WTC11 (cell line): ENCODE data around the gene MOSPD2. TPM values are rescaled to one million over a fixed set of nuclear protein-coding genes. Genes with fewer than 3 reads are reported as not detected.

Source experiments
- ATAC-seq: fragments of 200-7000 bp; cut with Tn5 transposase; 2 replicates; pipeline ENCODE4 v1.10.0; 2021; ENCODE audit warnings: mild to moderate bottlenecking, moderate library complexity
- CTCF ChIA-PET: fragments of 300-600 bp; sonication (Branson Sonifier 250); formaldehyde crosslinking; loops from one replicate; lab custom pipeline; 2021; ENCODE audit warnings: antibody characterized with exemption; lab: Charles Lee
- POLR2A ChIA-PET: fragments of 350-600 bp; sonication (Branson Sonifier 250); formaldehyde crosslinking; loops from one replicate; lab custom pipeline; 2021; ENCODE audit warnings: antibody characterized with exemption; lab: Charles Lee
- DNase-seq: peaks from one replicate; pipeline ENCODE4 v3.0.0; 2021; ENCODE audit warnings: low spot score
- H3K27ac Mint-ChIP-seq: 2 replicates; pipeline ENCODE4 v1.8.0; 2021; ENCODE audit warnings: mixed read lengths
- H3K27me3 Mint-ChIP-seq: 2 replicates; pipeline ENCODE4 v1.8.0; 2021; ENCODE audit warnings: low read depth, mild to moderate bottlenecking, moderate library complexity, mixed read lengths
- H3K36me3 Mint-ChIP-seq: 2 replicates; pipeline ENCODE4 v1.8.0; 2021; ENCODE audit warnings: mixed read lengths
- H3K4me1 Mint-ChIP-seq: 2 replicates; pipeline ENCODE4 v1.8.0; 2022; ENCODE audit warnings: mixed read lengths
- H3K4me3 Mint-ChIP-seq: 2 replicates; pipeline ENCODE4 v1.8.0; 2021; ENCODE audit warnings: mild to moderate bottlenecking, moderate library complexity, mixed read lengths
- H3K9me3 Mint-ChIP-seq: 2 replicates; pipeline ENCODE4 v1.8.0; 2021; ENCODE audit warnings: mixed read lengths
- E2F1 ChIP-seq: sonication (generic); formaldehyde crosslinking; IDR thresholded peaks from 2 replicates; pipeline ENCODE4 v1.8.0; 2022; ENCODE audit warnings: mild to moderate bottlenecking, missing genetic modification reagents
- E2F4 ChIP-seq: sonication (generic); formaldehyde crosslinking; IDR thresholded peaks from 2 replicates; pipeline ENCODE4 v1.8.1; 2022; ENCODE audit warnings: low read depth, mild to moderate bottlenecking, moderate library complexity, missing genetic modification reagents, borderline replicate concordance
- ETV6 ChIP-seq: sonication (generic); formaldehyde crosslinking; IDR thresholded peaks from 2 replicates; pipeline ENCODE4 v1.8.1; 2022; ENCODE audit warnings: mild to moderate bottlenecking, missing genetic modification reagents
- FOXK1 ChIP-seq: sonication (generic); formaldehyde crosslinking; IDR thresholded peaks from 2 replicates; pipeline ENCODE4 v1.8.0; 2022; ENCODE audit warnings: mild to moderate bottlenecking, moderate library complexity, missing genetic modification reagents
- GABPB1 ChIP-seq: sonication (generic); formaldehyde crosslinking; IDR thresholded peaks from 2 replicates; pipeline ENCODE4 v1.8.1; 2023; ENCODE audit warnings: mild to moderate bottlenecking, missing genetic modification reagents
- GTF2I ChIP-seq: fragments of 250-450 bp; sonication (Bioruptor Pico); conservative IDR thresholded peaks from 2 replicates; pipeline ENCODE4 v1.4.0; 2021; ENCODE audit warnings: mild to moderate bottlenecking
- MAX ChIP-seq: sonication (generic); formaldehyde crosslinking; IDR thresholded peaks from 2 replicates; pipeline ENCODE4 v1.8.0; 2022; ENCODE audit warnings: mild to moderate bottlenecking, missing genetic modification reagents
- MLX ChIP-seq: sonication (generic); formaldehyde crosslinking; IDR thresholded peaks from 2 replicates; pipeline ENCODE4 v1.8.1; 2023; ENCODE audit warnings: mild to moderate bottlenecking, missing genetic modification reagents, moderate library complexity
- NR1H2 ChIP-seq: sonication (generic); formaldehyde crosslinking; IDR thresholded peaks from 2 replicates; pipeline ENCODE4 v1.9.0; 2021; ENCODE audit warnings: mild to moderate bottlenecking, moderate library complexity, missing genetic modification reagents
- NR2C2 ChIP-seq: sonication (generic); formaldehyde crosslinking; IDR thresholded peaks from 2 replicates; pipeline ENCODE4 v1.8.0; 2022; ENCODE audit warnings: mild to moderate bottlenecking, missing genetic modification reagents
- OVOL2 ChIP-seq: fragments of 250-450 bp; sonication (Bioruptor Pico); IDR thresholded peaks from 2 replicates; pipeline ENCODE4 v1.9.0; 2021; ENCODE audit warnings: mild to moderate bottlenecking, borderline replicate concordance
- RELA ChIP-seq: sonication (generic); formaldehyde crosslinking; IDR thresholded peaks from 2 replicates; pipeline ENCODE4 v1.8.1; 2022; ENCODE audit warnings: missing genetic modification reagents, mild to moderate bottlenecking, borderline replicate concordance
- SOX15 ChIP-seq: fragments of 250-450 bp; sonication (Bioruptor Pico); IDR thresholded peaks from 2 replicates; pipeline ENCODE4 v1.9.0; 2021; ENCODE audit warnings: mild to moderate bottlenecking
- SP1 ChIP-seq: sonication (generic); formaldehyde crosslinking; conservative IDR thresholded peaks from 2 replicates; pipeline ENCODE4 v1.8.1; 2022; ENCODE audit warnings: missing genetic modification reagents
- TCF7 ChIP-seq: sonication (generic); formaldehyde crosslinking; IDR thresholded peaks from 2 replicates; pipeline ENCODE4 v1.8.0; 2022; ENCODE audit warnings: mild to moderate bottlenecking, low read depth, missing genetic modification reagents, moderate library complexity
- TP53 ChIP-seq: sonication (generic); formaldehyde crosslinking; IDR thresholded peaks from 2 replicates; pipeline ENCODE4 v1.8.1; 2023; ENCODE audit warnings: mild to moderate bottlenecking, missing genetic modification reagents
- ZNF232 ChIP-seq: sonication (generic); formaldehyde crosslinking; IDR thresholded peaks from 2 replicates; pipeline ENCODE4 v1.8.0; 2022; ENCODE audit warnings: mild to moderate bottlenecking, missing genetic modification reagents
- ZNF281 ChIP-seq: sonication (generic); formaldehyde crosslinking; IDR thresholded peaks from 2 replicates; pipeline ENCODE4 v1.8.0; 2023; ENCODE audit warnings: mild to moderate bottlenecking, missing genetic modification reagents
- ZNF532 ChIP-seq: fragments of 250-450 bp; sonication (Bioruptor Pico); IDR thresholded peaks from 2 replicates; pipeline ENCODE4 v1.9.0; 2021; ENCODE audit warnings: mild to moderate bottlenecking, borderline replicate concordance
- ZSCAN18 ChIP-seq: fragments of 250-450 bp; sonication (Bioruptor Pico); IDR thresholded peaks from 2 replicates; pipeline ENCODE4 v2.1.2; 2022; ENCODE audit warnings: mild to moderate bottlenecking, moderate library complexity
- total RNA-seq: library from RNA; stranded (reverse); gene quantifications from 3 replicates; pipeline ENCODE4 v1.2.3, GENCODE V29; 2021

Gene MOSPD2
- total RNA-seq, 1 experiment from 2014 or later = 13.2 TPM

- Mint-ChIP-seq H3K36me3 (no peaks in the 10 kb centered on the region), H3K4me3 (no peak overlapping the region), H3K27me3 (no peaks in the 10 kb centered on the region), H3K27ac (no peak overlapping the region), H3K9me3 (no peaks in the 10 kb centered on the region), H3K4me1 (peaks cover 6% of the 10 kb centered on the region)
- no peak for TF ChIP-seq MAX (CRISPR knock-in tag)
- no peak for TF ChIP-seq TP53 (CRISPR knock-in tag)
- TF ChIP-seq ZNF281 (CRISPR knock-in tag) = no peak
- TF ChIP-seq MLX (CRISPR knock-in tag) = no peak
- TF ChIP-seq OVOL2 (CRISPR knock-in tag) = no peak
- TF ChIP-seq SP1 = no peak
- TF ChIP-seq ETV6 (CRISPR knock-in tag) = no peak
- no peak for TF ChIP-seq TCF7 (CRISPR knock-in tag)
- TF ChIP-seq GABPB1 (CRISPR knock-in tag) = no peak
- no peak for TF ChIP-seq FOXK1
- TF ChIP-seq GTF2I (CRISPR knock-in tag) = no peak
- TF ChIP-seq NR1H2 = no peak
- no peak for TF ChIP-seq NR2C2 (CRISPR knock-in tag)
- no peak for TF ChIP-seq SOX15 (CRISPR knock-in tag)
- TF ChIP-seq RELA (CRISPR knock-in tag) = no peak
- TF ChIP-seq ZNF532 = no peak
- TF ChIP-seq ZNF232 = no peak
- no peak for TF ChIP-seq ZSCAN18 (CRISPR knock-in tag)
- TF ChIP-seq E2F4 (CRISPR knock-in tag) = no peak
- TF ChIP-seq E2F1 (CRISPR knock-in tag) = no peak
- no peak for DNase-seq
- ChIA-PET CTCF (no interaction called here), POLR2A (no interaction called here)
- no peak for ATAC-seq
Observed at GRCh38 chrX:14936561-14936960, 63.3 kb downstream of the MOSPD2 start.
